GM13977 (cell line): ENCODE data around the gene GLRX5.

ENCODE experiments used
- DNase-seq: peaks from one replicate; pipeline ENCODE4 v3.0.0; 2012; ENCODE audit warnings: low spot score
- in situ Hi-C: fragments of 300-500 bp; cut with MboI; formaldehyde crosslinking; loops from one replicate; pipeline ENCODE4 v1.12.0; 2022; ENCODE audit warnings: low sequenced_read_pairs, low pct_unique_long_range_greater_than_20kb, mixed read lengths, inconsistent platforms; ENCODE audit not compliant: unreplicated experiment
- TF ChIP-seq, protein P1 (sequence below): IDR thresholded peaks from 2 replicates; pipeline ENCODE4 v1.5.1; 2012; ENCODE audit warnings: mild to moderate bottlenecking, control low read depth; ENCODE audit not compliant: insufficient read depth; ENCODE audit errors: extremely low read depth, missing control alignments

Gene GLRX5

DNA sequence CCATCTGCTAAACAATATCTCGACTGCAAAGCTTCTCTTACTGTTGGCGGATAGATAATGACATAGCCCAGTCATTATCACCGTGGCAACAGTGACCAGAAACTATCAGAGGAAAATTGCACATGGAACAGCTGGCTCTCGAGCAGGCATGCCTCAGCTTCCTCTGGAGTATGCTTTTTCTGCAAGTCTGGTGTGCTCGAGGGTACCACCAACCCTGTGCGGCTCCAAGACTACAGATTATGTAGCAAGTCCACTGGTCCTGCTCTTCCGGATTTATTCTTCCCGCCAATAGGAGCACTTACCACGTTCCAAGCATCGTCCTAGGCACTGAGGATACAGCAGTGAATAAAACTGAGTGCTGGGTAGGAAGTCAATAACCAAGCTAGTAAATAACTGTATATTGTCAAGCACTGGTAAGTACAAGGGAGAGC, 1.4 kb upstream of the GLRX5 start:
- no peak for DNase-seq
- in situ Hi-C loops: no loop called here
- TF ChIP-seq, protein P1, sequence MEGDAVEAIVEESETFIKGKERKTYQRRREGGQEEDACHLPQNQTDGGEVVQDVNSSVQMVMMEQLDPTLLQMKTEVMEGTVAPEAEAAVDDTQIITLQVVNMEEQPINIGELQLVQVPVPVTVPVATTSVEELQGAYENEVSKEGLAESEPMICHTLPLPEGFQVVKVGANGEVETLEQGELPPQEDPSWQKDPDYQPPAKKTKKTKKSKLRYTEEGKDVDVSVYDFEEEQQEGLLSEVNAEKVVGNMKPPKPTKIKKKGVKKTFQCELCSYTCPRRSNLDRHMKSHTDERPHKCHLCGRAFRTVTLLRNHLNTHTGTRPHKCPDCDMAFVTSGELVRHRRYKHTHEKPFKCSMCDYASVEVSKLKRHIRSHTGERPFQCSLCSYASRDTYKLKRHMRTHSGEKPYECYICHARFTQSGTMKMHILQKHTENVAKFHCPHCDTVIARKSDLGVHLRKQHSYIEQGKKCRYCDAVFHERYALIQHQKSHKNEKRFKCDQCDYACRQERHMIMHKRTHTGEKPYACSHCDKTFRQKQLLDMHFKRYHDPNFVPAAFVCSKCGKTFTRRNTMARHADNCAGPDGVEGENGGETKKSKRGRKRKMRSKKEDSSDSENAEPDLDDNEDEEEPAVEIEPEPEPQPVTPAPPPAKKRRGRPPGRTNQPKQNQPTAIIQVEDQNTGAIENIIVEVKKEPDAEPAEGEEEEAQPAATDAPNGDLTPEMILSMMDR: no peak

DNA sequence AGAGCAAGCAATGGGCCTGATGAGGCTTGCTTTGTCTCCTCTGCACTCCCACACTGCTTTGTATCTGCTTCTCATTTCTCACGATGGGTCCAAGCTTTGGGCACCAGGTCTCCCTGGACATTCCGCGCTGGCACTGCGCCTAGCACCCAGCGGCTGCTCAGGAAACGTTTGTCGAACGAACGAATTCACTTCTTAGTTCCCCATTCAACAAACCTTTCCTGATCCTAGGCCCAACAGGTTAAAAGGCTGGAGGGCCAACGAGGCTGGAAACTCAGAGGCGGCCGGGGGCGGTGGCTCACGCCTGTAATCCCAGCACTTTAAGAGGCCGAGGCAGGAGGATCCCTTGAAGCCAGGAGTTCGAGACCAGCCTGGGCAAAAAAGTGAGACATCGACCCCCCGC, 1.0 kb upstream of the GLRX5 start:
- no peak for DNase-seq

DNA sequence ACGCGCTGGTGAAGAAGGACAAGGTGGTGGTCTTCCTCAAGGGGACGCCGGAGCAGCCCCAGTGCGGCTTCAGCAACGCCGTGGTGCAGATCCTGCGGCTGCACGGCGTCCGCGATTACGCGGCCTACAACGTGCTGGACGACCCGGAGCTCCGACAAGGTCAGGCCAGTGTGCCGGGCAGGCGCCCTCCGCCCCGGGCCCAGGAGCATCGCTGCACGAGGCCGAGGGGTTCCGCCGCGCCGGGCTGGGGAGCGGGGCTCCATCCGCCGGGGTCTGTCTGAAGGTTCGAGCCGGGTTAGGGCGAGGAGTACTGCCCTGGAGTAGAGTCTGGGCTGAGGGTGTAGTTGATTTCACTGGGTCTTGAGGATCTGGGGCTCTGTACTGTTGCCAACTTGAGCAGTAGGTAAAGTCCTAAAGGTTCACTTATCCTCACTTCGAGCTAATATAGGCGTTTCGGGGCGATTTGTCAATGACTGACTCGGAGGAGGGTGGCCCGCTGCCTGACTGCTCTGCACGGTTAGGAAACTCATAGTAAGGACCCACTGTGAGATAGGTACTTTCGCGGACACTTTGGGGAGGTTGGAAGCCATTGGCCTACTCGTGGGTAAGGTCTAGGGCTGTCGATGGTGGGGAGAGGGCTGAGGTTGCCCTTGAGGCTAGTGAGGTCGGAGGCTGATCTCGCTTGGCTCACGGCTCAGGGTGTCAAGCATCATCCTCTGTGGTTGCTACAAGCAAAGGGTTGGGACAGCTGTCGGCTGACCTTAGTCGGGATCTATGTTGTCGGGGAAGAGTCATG, 574 bp downstream of the GLRX5 start:
- in situ Hi-C loops: no loop called here

More for the DNA sequence above, 1.0 kb upstream of the GLRX5 start:
- in situ Hi-C loops: no loop called here
- TF ChIP-seq, protein P1: no peak

DNA sequence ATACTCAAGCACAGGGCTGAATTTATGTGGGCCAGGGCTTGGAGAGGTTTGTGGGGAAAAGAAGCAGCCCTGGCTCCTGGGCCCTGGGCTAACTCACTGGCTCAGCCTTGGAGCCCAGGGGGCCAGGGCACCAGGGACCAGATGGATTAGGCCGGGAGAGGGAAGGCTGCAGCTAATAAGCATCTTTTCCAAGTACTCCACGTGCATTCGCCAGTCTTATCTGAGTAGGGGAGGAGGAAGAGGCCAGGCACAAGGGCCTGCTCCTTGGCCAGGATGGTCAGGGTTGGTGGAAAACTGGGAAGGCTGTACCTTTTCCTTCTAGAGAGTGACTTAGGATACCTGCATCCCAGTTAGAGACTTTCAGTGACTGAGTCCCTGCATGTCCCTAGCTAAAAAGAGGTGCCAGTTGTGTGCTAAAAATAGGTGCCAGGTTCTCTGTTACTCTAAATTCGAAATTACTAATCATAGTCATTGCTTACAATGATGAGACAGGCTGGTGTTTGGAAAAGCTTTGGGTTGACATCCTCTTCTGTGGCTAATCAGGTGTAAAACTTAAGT, 1.3 kb downstream of the GLRX5 start:
- DNase-seq: no peak
- in situ Hi-C loops: no loop called here
- TF ChIP-seq, protein P1: no peak

More for the DNA sequence above, 574 bp downstream of the GLRX5 start:
- DNase-seq: peak; percentile 38
- TF ChIP-seq, protein P1: no peak

DNA sequence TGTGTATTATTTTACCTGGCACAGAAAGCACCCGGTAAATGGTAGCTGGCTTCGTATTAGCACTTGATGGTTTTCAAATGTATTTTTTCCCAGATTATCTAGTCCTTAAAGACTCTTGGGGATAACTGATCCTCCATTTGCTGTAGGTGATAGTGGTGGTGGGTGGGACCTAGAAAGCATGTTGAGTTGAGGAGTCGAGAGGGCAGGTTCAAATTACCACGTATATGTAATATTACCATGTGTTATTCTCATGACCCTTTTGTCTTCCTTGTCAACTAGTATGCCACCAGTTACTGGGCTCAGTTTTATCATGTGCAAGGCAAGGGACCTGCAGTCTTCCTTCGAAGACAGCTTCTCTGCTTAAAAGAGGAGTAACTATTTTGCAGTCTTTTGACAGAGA, 1.8 kb downstream of the GLRX5 start:
- in situ Hi-C loops: no loop called here
- DNase-seq: no peak
- TF ChIP-seq, protein P1: no peak

DNA sequence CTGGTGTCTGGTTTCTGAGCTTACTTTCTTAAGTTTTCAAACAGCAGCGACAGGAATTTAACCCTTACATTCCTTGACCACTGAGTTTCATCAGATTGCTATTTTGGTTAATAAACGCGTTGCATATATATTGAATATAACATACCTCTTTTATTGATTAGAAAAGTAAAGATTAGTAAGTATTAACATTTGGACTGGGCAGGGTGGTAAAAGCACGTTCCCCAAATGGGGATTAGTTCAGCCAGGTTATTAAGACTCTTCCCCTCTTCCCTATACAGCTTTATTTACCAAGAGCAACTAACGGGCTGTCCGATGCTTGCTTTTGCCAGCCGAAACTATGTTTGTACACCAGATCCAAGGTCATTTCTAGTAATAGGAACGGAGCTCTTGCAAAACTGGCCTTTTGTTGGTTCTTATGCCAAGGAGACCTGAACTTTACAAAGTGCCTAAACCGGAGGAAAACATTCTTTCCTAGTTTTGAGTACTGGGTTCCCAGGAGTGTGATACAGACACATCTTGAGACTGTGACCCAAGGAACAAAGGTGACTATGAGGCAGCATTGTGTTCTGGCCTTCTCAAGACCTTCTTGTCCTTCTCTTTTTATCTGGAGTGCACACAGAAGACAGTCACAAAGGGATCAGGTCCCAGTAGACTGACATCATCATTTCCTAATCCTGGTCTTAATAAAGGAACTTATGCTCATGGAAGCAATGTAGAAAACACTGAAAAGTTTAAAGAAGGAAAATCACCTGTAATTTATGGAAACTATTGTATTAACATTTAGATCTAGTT, 2.6 kb downstream of the GLRX5 start:
- TF ChIP-seq, protein P1: no peak
- in situ Hi-C loops: no loop called here
- DNase-seq: no peak
